ENCODE measurements around the gene KCNMA1. TPM values are rescaled to one million over a fixed set of nuclear protein-coding genes. Genes with fewer than 3 reads are reported as not detected.

KCNMA1 gene
- total RNA-seq, 1 donor from 2014 or later: 41.3 TPM

DNA sequence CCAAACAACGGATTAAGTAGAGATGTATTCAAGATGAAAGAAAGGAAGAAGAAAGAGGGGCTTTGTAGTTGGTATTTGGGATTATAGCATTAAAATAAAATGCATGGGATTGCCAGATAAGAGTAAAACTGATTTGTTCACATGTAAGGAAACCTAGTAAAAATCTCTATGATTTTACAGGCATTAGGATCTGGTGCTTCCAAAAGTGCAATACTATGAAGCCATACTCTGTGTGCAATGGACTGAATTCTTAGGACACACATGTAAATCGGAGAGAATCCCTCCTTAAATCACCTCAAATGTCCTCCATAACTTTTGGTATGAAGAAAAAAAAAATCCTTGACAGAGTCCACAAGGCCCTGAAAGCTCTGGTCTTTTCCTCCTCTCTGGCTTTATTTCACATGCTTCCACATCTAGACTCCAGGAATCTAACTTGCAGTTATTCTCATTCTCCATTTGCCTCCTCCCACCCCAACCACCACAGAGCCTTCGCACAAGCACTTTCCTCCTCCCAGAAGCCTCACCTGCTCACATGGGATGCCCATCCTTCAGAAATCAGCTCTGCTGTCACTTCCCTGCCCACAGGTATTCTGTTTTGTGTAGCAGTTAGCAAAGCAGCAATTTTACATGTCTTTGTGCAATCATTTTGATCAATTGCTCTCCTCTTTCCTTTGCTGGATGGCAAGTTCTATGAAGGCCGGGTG is 378.3 kb downstream of the KCNMA1 start:
- H3K4me1 ChIP-seq: no peaks in the 10 kb centered on the region
- no peaks in the 10 kb centered on the region for H3K36me3 ChIP-seq
- ATAC-seq (no peak), DNase-seq (no peak)
- no peak overlapping the region for H3K4me3 ChIP-seq
- intact Hi-C loops (cut with DNase I): no loop called here
- TF ChIP-seq, protein P1, sequence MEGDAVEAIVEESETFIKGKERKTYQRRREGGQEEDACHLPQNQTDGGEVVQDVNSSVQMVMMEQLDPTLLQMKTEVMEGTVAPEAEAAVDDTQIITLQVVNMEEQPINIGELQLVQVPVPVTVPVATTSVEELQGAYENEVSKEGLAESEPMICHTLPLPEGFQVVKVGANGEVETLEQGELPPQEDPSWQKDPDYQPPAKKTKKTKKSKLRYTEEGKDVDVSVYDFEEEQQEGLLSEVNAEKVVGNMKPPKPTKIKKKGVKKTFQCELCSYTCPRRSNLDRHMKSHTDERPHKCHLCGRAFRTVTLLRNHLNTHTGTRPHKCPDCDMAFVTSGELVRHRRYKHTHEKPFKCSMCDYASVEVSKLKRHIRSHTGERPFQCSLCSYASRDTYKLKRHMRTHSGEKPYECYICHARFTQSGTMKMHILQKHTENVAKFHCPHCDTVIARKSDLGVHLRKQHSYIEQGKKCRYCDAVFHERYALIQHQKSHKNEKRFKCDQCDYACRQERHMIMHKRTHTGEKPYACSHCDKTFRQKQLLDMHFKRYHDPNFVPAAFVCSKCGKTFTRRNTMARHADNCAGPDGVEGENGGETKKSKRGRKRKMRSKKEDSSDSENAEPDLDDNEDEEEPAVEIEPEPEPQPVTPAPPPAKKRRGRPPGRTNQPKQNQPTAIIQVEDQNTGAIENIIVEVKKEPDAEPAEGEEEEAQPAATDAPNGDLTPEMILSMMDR (IDR thresholded peaks at IDR 0.05): no peak
- no peak overlapping the region for H3K27ac ChIP-seq
- no peaks in the 10 kb centered on the region for H3K27me3 ChIP-seq (ENCODE audit: low read depth)
- H3K9me3 ChIP-seq: no peaks in the 10 kb centered on the region

DNA sequence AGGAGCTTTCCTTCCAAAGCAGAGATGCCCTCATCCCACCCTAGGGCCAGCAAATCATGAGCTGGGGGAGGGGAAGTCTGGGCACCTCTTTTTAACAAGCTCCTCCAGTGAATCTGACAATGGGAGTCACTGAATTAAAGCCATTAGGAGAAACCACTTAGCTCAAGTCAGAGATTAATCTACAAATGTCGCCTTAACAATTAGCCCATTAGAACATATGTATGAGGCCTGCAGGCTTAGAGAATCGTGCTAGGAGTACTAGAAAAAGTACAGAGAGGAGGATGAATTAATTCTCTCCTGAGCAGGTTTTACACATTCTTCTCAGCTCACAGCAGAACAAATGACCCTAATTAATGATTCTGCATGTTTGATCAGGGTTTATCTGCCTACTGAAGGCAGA is 381.3 kb downstream of the KCNMA1 start:
- H3K9me3 ChIP-seq: no peaks in the 10 kb centered on the region
- H3K4me1 ChIP-seq: no peaks in the 10 kb centered on the region
- no peaks in the 10 kb centered on the region for H3K27me3 ChIP-seq (ENCODE audit: low read depth)
- ATAC-seq: no peak
- TF ChIP-seq, protein P1 (IDR thresholded peaks at IDR 0.05): no peak
- no peak for DNase-seq
- no peaks in the 10 kb centered on the region for H3K36me3 ChIP-seq
- no peak overlapping the region for H3K27ac ChIP-seq
- intact Hi-C loops (cut with DNase I): no loop called here
- H3K4me3 ChIP-seq: no peak overlapping the region

- Histone ChIP-seq H3K36me3 (no peaks in the 10 kb centered on the region), H3K4me1 (no peaks in the 10 kb centered on the region), H3K4me3 (no peak overlapping the region), H3K27ac (no peak overlapping the region), H3K9me3 (no peaks in the 10 kb centered on the region), H3K27me3 (ENCODE audit: low read depth) (no peaks in the 10 kb centered on the region)
- intact Hi-C loops (cut with DNase I): no loop called here
- ATAC-seq (no peak), DNase-seq (no peak)
- TF ChIP-seq, protein P1 (IDR thresholded peaks at IDR 0.05): no peak
These were observed 384.0 kb downstream of the KCNMA1 start for GRCh38 chr10:77253556-77254064.

DNA sequence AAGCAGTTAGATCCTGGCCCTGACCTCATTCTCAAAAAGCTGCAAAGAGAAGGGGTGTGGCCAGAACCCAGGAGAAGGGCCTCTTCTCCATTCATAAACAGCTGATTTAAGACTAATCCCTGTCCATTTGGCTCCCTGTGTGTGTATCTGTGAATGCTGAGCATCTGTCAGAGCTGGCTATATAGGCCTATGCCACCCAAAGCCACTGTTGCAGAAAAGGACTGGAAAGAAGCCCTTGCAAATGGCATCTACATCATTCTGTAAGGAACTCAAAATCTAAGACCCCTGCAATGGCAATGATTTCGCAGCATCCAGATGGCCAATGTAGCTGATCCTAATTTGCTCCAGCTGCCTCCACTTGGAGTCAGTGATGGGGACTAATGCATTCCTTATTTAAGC is 384.5 kb downstream of the KCNMA1 start:
- no peaks in the 10 kb centered on the region for H3K9me3 ChIP-seq
- ATAC-seq (no peak), DNase-seq (no peak)
- H3K27ac ChIP-seq: no peak overlapping the region
- H3K4me3 ChIP-seq: no peak overlapping the region
- H3K4me1 ChIP-seq: no peaks in the 10 kb centered on the region
- H3K36me3 ChIP-seq: no peaks in the 10 kb centered on the region
- H3K27me3 ChIP-seq (ENCODE audit: low read depth): no peaks in the 10 kb centered on the region
- TF ChIP-seq, protein P1 (IDR thresholded peaks at IDR 0.05): no peak
- intact Hi-C loops (cut with DNase I): no loop called here

- H3K4me1 ChIP-seq: no peaks in the 10 kb centered on the region
- intact Hi-C loops (cut with DNase I): no loop called here
- H3K27me3 ChIP-seq (ENCODE audit: low read depth): no peaks in the 10 kb centered on the region
- no peaks in the 10 kb centered on the region for H3K9me3 ChIP-seq
- H3K4me3 ChIP-seq: no peak overlapping the region
- ATAC-seq: no peak
- no peaks in the 10 kb centered on the region for H3K36me3 ChIP-seq
- no peak for DNase-seq
- no peak overlapping the region for H3K27ac ChIP-seq
- TF ChIP-seq, protein P1 (IDR thresholded peaks at IDR 0.05): no peak
These were observed 385.0 kb downstream of the KCNMA1 start for GRCh38 chr10:77252380-77253146.
